Measurements from ENCODE around the gene THSD8. TPM values are rescaled to one million over a fixed set of nuclear protein-coding genes. Genes with fewer than 3 reads are reported as not detected.
A peak's percentile ranks its signal among the peaks of the same experiment; 100 is the strongest.
"Not testable (repeated sequence)": the region's sequence is repeated elsewhere in the genome, so short reads cannot be mapped to it uniquely, and the experiment has no call there.

The THSD8 gene
- total RNA-seq, 1 donor from 2014 or later: 1.7 TPM

DNA sequence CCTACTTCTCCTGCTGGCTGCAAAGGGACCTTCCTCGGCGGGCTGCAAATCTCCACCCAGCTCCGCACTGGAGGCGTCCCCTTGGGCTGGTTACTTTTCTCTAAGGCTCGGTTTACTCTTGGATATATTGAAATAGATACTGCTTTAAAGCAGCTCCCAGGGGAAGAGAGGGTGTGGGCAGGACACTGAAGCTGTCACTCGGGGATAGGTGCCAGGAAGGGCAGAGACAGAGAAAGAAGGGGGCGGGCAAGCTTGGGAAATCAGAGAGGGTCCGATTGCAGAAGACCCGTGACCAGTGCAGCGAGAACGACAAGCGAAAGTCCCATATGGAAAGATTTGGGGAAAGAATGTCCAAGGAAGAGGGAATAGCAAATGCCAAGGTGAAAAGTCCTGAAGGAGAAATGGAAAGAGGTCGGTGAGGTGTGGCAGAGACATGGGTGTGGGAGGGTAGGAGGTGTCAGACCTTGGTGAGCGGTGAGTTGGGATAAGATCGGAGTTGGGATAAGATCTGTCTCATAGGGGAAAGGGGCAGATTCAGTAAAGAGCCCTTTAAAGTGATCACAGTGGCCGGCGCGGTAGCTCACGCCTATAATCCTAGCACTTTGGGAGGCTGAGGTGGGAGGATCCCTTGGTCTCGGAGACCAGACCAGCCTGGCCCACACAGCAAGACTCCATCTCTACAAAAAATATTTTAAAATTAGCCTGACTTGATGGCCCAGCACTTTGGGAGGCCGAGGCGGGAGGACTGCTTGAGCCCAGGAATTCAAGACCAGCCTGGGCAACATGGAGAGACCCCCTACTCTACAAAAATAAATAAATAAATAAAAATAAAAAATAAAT is 618 bp downstream of the THSD8 start:
- intact Hi-C loops (cut with DNase I): no loop called here
- DNase-seq (ENCODE audit: missing footprints) (no peak), ATAC-seq (no peak)

DNA sequence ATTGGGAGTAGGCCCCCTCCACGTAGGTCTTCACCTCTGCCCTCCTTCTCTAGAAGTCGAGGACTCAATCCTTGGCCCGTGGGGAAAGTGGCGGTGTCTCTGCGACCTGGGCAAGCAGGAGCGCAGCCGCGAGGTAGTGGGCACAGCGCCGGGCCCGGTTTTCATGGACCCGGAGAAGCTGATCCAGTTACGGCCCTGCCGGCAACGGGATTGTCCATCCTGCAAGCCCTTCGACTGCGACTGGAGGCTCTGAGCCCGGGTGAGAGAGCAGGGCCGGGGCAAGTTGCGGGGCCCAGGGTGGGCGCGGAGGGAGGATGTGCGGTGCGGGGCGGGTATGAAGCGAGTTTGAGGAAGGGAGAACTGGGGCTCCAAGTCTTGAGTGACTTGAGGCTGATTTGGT is 2.2 kb downstream of the THSD8 start:
- ATAC-seq (no peak), DNase-seq (ENCODE audit: missing footprints) (no peak)
- intact Hi-C loops (cut with DNase I): no loop called here

DNA sequence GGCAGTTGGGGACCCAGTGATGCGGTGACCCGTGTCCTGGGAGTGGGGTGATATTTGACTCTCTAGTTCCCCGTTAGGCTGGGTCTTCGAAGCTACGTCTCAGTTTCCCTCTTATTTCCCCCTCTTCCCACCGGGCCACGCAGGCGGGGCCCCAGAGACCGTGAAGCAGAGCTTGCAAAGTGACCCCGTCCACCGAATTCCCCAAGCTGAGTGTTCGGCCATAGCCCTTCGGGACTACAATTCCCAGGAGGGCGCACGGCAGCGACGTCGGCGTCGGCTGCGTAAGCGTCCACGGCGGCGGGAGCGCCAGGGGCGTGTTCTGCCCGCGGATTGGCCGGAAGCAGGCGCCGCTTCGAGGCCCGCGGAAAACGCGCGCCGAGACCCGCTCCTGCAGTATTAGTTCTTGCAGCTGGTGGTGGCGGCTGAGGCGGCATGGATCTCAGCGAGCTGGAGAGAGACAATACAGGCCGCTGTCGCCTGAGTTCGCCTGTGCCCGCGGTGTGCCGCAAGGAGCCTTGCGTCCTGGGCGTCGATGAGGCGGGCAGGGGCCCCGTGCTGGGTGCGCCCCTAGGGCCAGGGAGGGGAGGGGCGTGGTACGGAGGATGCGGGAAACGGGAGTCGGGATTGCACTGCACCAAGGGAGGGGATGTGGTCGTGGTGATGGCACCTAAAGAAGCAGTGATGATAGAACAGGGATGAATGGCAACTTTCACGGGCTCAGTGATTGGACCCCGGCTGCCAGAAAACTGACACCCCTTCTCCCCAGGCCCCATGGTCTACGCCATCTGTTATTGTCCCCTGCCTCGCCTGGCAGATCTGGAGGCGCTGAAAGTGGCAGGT is 4.6 kb downstream of the THSD8 start, which contains the start of gene RNASEH2A:
Gene RNASEH2A (plus strand): TSS at position 343 of the 840 bp plus-strand sequence. CDS start 90 bp downstream, at position 433.
- intact Hi-C loops (cut with DNase I): no loop called here
- ATAC-seq (peak; percentile 87), DNase-seq (ENCODE audit: missing footprints) (peak; percentile 96)

DNA sequence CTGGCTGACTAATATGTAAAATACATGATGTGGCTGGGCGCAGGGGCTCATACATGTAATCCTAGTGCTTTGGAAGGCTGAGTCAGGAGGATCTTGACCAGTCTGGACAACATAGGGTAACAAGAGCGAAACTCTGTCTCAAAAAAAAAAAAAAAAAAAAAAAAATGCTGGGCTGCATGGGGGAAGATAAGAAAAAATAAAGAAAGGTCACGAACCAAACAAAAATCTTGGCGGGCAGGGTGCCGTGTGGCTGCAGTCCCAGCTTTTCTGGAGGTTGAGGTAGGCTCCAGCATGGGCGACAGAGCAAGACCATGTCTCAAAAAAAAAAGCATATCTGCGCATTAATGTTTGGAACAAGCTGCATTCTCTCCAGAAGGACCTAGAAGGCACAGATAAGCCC is 13.2 kb downstream of the THSD8 start:
- ATAC-seq (no peak), DNase-seq (ENCODE audit: missing footprints) (no peak)
- intact Hi-C loops (cut with DNase I): no loop called here

DNA sequence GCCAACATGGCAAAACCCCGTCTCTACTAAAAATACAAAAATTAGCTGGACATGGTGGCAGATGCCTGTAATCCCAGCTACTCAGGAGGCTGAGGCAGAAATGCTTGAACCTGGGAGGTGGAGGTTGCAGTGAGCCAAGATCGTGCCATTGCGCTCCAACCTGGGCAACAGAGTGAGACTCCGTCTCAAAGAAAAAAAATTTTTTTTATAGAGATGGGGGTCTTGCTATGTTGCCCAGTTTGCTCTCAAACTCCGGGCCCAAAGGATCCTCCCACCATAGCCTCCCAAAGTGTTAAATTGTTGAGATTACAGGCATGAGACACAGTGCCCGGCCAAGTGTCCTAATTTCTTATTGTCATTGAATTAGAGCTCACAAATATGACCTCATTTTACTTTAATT is 15.3 kb downstream of the THSD8 start:
- DNase-seq (ENCODE audit: missing footprints); intact Hi-C loops (cut with DNase I); ATAC-seq: not testable (repeated sequence)

GRCh38 chr19:12817810-12818209 is 15.9 kb downstream of the THSD8 start:
- DNase-seq (ENCODE audit: missing footprints); ATAC-seq; intact Hi-C loops (cut with DNase I): not testable (repeated sequence)

- intact Hi-C loops (cut with DNase I): no loop called here
Observed at GRCh38 chr19:12821761-12822160, 19.9 kb downstream of the THSD8 start.

DNA sequence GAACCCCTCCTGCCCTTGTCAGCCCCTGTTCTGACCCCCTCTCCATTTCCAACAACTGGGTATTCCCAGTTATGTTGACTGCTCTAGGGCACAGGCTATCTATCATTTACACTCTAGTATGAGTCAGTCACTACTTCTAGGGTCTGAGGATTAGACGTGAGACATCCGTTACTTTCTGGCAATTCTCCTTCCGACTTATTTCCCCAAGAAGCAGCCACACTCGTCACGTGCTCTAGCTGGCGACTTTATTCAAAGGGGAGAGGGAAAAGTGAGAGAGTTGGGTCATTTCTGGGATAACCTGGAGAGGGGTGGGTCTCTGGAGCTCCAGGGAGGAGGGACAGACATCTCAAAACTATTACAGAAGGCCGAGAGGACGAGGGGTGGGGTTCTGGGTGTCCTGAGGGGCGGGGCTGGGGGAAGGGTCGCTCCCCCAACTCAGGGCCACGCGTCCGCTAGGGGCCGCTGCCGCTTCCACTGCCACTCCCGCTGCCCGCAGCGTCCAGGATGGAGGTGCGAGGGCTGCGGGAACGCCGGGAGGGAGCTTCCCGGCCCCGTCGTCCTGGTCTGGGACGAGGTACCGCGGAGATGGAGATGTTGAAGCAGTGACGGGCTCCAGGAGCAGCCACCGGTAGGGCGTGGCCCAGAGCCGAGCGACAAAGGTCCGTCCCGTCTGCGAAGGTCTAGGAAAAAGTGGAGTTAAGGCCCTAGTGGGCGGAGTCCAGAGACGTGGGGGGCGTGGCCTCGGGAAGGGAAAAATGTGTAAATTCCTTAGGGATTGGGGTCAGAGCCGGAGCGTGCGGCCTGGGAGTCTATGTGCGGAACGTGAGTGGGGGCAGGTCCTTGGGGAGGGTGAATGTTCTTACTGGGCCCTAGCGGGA is 23.6 kb downstream of the THSD8 start:
- ATAC-seq (no peak), DNase-seq (ENCODE audit: missing footprints) (no peak)
- intact Hi-C loops (cut with DNase I): no loop called here

More at GRCh38 chr19:12821761-12822160, 19.9 kb downstream of the THSD8 start:
- no peak for DNase-seq (ENCODE audit: missing footprints)
- no peak for ATAC-seq

DNA sequence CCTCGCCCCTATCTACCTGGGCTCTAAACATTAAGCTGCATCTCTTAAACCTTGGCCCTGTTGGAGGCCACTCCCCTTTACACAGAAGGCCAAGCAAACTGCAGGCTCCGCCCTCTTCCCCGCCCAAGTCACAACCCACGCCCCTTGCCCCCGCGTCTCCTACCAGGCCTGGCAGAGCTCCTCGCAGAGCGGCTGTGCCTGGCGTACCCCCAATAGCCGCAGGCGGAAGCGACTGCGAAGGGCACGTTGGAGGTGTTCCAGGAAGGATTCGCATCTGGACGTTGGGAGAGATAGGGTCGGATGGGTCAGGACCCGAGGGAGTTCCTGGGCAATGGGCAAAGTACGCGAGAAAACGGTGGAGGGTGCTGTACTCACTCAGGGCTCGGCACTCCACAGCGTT is 26.6 kb downstream of the THSD8 start:
- intact Hi-C loops (cut with DNase I): no loop called here
- no peak for DNase-seq (ENCODE audit: missing footprints)

DNA sequence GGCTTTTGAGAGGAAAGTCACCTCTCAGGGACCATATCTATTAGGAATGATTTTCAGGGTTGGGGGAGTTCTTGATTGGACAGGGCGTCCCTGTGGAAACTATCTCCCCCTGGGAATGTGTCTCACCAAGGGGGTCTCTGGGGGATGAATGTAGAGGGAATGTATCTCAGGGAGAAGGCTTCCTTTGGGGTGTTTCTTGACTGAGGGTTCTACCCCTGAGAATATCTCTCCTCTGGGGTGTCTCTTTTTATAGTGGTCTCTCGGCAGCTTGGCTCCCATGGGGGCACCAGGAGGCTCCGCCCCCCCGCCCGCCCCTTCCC is 31.5 kb downstream of the THSD8 start:
- no peak for DNase-seq (ENCODE audit: missing footprints)
- intact Hi-C loops (cut with DNase I): no loop called here
- no peak for ATAC-seq

More for the DNA sequence above, 26.6 kb downstream of the THSD8 start:
- no peak for ATAC-seq

DNA sequence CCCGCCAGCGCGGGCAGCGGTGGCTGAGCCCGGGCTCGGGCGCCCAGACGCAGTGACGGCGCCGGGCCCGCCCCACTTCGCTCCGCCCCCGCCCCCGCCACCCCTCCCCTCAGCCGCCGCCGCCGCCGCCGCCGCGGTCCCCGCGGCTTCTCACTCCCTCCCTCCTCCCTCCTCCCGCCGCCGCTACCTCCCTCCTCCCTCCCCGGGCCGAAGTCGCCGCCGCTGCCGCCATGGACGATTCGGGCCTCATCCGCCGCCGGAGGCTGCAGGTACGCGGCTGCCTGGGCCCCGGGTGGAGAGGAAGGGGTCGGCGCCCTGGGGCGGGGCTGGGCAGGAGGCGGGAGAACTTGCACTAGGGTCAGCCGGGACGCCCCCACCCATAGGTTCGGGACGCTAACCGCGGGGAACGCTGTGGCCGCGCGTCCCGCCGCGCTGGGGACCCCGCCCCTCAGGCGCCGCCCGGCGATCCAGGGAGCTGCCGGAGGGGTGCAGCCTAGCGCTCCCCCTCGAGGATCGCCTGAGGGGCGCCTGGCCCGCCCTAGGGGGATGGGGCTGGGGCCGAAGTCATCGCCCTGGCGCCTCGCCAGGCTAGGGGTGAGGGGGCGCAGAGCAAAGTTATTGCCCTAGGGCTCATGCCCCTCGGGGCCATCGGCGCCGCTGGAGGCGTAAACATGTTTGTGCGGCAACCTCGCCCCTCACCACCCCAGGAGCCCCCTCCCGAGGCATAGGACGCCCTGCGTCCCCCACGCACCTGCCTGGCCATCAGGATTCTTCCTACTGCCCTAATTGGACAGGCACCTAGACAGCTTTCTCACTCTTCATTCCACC is 32.1 kb downstream of the THSD8 start:
- intact Hi-C loops (cut with DNase I): no loop called here
- DNase-seq (ENCODE audit: missing footprints) (no peak), ATAC-seq (no peak)

- intact Hi-C loops (cut with DNase I): no loop called here
- no peak for ATAC-seq
- DNase-seq (ENCODE audit: missing footprints): no peak
Observed at GRCh38 chr19:12834566-12834943, 32.7 kb downstream of the THSD8 start, which contains the start of gene RTBDN. Gene RTBDN, minus strand, starts transcription at chr19:12834579. Its CDS starts 4,600 bp downstream, at chr19:12829979.

DNA sequence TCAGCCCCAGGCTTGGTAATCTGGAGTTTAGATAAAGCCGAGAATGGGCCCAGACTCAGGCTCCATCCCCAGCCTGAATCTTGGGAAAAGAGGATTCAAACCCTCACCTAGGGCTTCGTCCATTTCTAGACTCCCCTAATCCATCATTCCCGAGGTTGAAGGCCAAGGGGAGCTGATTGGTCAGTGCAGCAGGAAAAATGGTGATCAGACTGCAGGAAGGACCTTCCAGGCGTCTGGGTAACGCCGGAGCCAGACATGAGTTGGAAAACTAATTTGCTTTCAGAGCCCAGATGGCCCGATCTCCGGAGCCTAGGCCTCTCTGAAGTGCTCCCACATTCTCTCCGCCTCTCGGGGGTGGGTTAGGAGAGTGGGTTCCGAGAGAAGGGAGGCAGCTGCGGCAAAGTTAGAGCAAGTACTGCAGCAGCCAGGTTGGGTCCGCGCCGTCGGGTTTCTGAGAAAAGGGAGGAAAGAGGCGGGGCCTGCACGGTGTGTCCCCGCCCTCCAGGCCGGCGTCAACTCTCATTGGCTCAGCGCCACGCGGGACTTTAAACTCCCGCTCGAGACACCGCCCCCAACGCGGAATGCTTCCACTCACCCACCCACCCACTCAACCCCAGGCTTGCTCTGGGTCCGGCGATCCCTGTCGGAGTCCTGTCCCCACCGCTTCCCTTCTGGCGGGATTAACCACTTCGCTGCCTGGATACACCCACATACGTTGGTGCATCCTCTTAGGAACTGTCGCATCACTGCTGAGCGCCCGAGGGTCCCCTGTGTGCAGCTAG is 33.3 kb downstream of the THSD8 start:
- intact Hi-C loops (cut with DNase I): no loop called here
- DNase-seq (ENCODE audit: missing footprints) (no peak), ATAC-seq (no peak)

DNA sequence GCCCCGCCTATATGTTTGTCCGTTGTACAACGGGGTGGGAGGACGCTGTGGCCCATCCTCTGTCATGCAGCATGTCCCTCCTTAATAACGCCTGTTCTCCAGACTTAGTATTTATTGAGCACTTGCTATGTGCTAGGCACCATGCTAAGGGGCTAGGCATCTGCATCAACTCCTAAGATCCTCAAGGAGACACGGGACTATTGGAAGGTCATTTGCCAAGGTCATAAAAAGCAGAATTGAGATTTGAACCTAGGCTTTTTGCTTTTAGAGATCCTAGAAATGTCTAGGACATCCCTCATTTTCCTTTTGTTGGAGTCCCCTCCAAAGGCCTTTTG is 34.6 kb downstream of the THSD8 start:
- intact Hi-C loops (cut with DNase I): no loop called here
- ATAC-seq: no peak
- DNase-seq (ENCODE audit: missing footprints): no peak

DNA sequence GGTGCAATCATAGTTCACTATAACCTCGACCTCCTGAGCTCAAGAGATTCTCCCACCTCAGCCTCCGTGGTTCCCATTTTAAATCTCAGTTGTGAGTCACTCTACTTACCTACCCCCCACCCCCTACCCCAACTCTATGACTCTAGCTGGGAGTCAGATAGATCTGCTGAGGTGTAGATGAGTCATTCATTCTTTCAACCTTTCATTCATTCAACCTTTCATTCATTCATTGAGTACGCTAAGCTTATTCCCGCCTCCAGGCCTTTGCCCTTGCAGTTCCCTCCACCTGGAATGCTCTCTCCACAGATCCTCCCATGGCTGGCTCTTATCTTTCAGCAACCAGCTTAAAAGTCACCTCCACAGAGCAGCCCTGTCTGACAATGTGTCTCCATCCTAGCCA is 35.4 kb downstream of the THSD8 start:
- intact Hi-C loops (cut with DNase I): no loop called here
- ATAC-seq (no peak), DNase-seq (ENCODE audit: missing footprints) (no peak)

- DNase-seq (ENCODE audit: missing footprints) (no peak), ATAC-seq (peak; percentile 51)
- intact Hi-C loops (cut with DNase I): no loop called here
Observed at GRCh38 chr19:12838182-12838885, 36.5 kb downstream of the THSD8 start, which contains the start of gene MAST1. Gene MAST1, plus strand, starts transcription at chr19:12838515. Its CDS starts 58 bp downstream, at chr19:12838573.

Data from Right ventricle myocardium inferior (tissue), 1 donor.